HG02943 (cell line): ENCODE measurements around the gene ARAP3.

ENCODE experiments used
- ATAC-seq: cut with Tn5 transposase; IDR thresholded peaks from one replicate; pipeline ENCODE4 v1.9.1; 2021; ENCODE audit warnings: mild to moderate bottlenecking, low read depth, moderate library complexity; ENCODE audit not compliant: unreplicated experiment

ARAP3 gene

GRCh38 chr5:141647851-141648250, 34.2 kb downstream of the ARAP3 start:
- ATAC-seq: no peak

DNA sequence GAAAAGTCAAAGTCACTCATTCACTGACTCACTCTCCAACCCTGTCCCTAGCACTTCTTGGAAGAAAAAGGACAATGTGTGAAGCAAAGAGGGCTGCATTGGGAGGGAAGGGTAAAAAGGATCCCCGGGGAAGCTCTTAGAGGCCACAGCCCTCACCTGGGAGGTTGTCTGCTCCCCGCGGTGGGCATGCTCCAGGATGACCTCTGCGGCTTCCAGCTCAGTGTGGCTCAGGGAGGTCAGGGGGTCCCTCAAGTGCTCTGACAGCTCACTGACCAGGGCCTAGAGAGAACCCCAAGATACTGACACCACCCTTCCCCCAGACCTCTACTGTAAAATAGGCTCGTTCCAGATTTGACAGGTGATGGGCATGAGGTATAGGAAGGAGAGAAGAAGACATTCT, 34.8 kb downstream of the ARAP3 start:
- no peak for ATAC-seq

DNA sequence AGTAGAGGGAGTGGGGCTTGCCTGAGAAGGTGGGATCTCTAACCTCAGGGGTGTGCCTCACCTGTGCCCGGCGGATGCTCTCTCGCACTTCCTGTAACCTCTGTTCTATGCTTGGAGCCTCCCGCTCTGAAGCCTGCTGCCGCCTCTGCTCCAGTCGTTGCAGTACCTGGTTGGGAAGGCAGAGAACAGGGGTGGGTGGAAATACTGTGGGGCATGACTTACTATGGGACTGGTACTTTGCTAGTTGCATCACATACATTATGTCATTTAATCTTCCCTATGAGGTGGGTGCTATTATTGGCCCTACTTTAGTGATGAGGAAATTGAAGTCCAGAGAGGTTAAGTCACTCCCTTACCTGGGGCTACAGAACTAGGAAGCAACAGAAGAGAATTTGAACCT, 36.0 kb downstream of the ARAP3 start:
- ATAC-seq: no peak

DNA sequence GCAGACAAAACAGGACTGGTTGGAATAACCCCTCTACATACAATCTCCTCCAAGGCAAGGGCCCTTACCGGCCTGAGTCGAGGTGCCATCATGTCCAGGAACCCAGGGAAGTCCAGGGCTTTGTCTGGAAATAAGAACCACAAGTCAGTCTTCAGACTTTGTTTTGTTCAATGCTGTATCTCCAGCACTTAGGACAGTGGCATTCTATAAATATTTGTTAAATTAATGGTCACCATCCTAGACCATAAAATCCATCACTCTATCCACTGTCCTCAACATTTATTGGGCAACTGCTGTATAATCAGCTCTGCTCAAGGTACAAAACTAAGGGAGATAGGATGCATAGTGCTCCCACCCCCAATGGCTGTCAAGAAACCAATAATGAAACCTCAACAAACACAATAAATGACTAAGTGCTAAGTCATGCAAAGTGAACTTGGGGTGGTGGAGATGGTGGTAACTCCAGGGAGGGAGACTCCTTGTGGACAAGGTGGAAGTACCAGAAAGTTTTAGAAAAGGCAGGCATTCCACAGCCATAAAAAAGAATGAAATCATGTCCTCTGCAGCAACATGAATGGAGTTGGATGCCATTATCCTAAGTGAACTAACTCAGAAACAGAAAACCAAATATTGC, 40.3 kb downstream of the ARAP3 start:
- no peak for ATAC-seq

- no peak for ATAC-seq
Observed at GRCh38 chr5:141640698-141641097, 41.3 kb downstream of the ARAP3 start.

- no peak for ATAC-seq
Observed at GRCh38 chr5:141640051-141640415, 42.0 kb downstream of the ARAP3 start.

DNA sequence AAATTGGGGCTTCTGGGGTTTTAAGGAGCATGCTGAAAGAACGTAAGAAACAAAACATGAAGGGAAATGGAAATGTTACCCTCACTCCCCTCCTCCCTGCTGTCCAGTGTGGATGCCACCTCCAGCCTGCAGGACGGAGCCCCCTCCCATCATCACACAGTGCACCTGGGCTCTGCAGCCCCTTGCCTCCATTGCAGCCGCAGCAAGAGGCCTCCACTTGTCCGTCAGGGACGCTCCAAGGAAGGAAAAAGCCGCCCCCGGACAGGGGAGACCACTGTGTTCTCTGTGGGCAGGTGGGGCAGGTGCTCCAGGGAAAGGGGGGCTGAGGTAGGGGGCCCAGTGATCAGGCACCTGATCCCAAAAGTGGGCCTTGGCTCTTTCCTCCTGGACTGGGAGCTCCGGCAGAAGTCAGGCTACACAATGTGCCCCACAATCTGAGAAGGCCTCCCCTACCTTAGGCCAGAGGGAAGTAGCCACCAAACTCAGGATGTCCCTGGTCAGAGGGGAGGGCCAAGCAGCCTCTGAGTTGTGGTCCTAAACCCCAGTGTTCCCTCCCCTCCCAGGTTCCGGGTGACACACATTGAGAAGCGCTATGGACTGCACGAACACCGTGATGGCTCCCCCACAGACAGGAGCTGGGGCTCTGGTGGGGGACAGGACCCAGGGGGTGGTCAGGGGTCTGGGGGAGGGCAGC, 42.5 kb downstream of the ARAP3 start:
- ATAC-seq: no peak

DNA sequence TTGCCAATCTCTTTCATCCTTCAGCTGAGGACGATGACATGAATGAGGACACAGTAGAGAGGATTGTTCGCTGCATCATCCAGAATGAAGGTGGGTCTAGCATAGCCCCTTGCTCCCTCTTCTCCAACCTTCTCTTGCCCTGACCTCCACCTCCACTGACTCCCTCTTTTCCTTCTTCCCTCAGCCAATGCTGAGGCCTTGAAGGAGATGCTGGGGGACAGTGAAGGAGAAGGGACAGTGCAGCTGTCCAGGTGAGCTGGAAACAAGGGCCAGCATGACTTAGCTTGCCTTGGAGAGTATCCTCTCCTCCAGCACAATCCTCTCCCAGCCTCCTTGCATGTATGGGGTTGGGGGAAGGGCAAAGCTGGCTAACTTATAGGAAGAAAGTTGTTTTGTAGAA, 43.3 kb downstream of the ARAP3 start:
- ATAC-seq: no peak

- ATAC-seq: no peak
Observed at GRCh38 chr5:141637767-141638419, 44.1 kb downstream of the ARAP3 start.

- ATAC-seq: peak; percentile 35
Observed at GRCh38 chr5:141637123-141637766, 44.8 kb downstream of the ARAP3 start.

DNA sequence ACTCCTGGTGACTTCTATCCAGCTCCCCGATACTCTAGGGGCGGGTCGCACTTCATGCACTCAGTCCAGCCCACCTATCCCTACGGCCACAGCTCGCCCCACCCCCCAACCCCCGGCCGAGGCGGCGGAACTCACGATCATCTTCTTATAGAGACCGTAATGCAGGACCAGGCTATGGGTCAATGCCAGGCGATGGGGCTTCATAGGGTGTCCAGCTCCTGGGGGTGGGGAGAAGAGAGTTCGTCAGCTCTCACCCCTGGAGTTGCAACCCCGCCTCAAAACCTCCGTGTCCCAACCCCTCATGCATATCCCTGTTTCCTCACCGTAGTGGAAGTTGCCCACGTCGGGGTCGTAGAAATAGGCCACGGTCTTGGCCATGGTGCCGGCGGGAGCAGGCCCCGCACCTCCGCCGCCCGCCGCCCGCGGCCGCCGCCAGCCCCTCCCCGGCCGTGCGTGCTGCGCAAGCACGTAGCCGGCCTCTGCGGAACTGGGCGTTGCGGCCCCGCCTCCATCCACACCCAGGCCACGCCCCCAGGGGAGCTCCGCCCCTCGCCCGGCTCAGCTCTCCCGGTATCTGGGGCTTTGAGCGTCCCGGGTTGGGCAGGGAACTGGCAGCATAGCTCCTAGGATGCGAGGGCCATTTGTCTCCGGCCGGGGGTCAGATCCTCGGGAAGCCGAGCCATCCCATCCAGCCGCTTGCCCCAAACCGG, 45.5 kb downstream of the ARAP3 start, which contains the start of the genes HDAC3 and RELL2:
HDAC3 (minus strand) TSS at position 437 of the 710 bp plus-strand sequence; CDS start at position 378, 59 bp downstream.
RELL2 (plus strand) TSS at position 585 of the 710 bp plus-strand sequence. CDS start 1,229 bp downstream, outside the sequence.
- peak; percentile 70 for ATAC-seq

DNA sequence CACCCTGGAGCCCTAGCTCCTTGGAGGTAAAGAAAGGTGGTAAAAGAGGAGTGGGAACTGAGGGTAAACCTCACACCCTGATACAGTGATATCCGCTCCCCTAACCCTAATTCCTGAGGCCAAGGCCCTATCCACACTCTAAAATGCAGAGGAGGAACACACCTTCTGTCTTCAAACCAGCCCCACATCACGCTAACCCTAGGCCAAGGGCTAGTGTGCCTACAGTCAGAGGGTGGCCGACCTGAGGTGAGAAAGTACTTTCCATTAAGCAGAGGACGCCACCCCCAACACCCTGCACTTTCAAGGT, 46.0 kb downstream of the ARAP3 start:
- no peak for ATAC-seq

DNA sequence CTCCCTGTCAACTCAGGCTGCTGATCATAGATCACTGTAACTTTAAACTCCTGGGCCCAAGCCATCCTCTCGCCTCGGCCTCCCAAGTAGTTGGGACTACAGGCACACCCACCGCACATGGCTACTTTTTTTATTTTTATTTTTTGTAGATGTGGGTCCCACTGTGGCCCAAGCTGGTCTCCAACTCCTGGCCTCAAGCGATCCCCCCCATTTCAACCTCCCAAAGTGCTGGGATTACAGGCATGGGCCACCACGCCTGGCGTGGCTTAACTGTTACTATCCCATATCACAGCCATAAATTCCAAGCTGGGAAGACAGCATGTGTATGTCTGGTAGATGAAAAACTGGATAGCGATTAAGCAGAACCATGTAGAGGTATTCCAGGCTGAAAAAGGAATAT, 46.4 kb downstream of the ARAP3 start:
- ATAC-seq: no peak

DNA sequence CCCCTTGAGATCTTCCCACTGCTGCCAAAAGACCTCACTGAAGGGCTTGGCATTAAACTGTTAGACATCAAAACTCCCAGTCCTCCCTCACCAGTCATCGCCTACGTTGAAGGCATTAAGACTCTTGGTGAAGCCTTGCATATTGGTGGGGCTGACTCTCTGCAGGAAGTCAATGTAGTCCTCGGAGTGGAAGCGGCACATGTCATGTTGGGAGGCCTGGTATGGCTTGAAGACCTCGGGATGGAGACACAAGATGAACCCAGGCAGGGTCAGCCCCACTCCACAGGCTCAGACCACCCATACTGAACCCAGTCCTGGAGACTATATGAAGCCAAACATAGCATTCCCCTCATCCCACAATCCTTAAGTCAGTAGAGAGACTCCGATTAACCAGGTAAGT, 47.3 kb downstream of the ARAP3 start:
- ATAC-seq: no peak

DNA sequence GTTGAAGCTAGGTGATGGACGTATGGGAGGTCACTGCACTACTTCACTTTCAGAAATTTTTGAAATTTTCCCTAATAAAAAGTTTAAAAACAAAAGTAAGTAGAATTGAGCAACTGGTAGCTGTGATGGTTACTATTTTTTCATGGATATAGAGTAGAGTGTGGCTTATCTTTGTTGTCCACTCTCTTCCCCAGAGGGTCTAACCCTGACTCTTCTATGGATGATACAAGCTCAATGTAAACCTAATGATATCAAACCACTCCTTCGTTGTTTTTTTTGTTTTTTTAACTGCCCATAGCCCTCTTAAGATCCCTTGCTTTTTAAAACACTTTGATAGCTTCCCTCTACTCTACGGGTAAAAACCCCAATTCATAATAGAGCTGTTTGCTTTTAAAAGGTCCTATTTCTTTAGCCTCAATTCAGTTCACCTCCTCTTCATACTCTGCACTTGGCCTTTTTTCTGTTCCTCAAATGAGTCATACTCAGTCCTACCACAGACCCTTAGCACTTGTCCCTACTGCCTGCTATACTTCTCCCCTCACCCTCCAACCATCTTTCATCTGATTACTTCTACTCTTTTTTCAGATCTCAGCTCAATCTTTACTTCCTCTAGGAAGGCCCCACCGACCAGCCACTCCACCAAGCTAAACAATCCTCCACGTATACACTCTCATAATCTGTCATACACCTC, 48.0 kb downstream of the ARAP3 start:
- peak; percentile 46 for ATAC-seq

DNA sequence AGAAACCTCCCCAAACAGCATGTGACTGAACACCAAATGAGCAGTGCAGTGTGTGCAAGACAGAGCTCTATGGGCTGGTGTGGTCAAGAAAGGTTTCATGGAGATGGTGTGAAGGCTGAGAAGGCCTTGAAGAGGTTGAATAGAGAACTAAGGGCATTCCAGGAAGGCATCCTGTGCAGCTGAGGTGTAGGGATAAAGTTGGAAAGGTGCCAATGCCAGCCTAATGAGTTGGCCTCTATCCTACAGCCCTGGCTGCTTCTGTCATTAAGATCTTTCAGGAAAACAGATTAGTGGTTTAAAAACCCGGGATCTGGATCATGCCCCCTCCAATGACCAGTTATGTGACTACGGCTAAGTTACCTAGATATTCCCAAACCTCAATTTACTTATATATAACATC, 49.4 kb downstream of the ARAP3 start:
- no peak for ATAC-seq

DNA sequence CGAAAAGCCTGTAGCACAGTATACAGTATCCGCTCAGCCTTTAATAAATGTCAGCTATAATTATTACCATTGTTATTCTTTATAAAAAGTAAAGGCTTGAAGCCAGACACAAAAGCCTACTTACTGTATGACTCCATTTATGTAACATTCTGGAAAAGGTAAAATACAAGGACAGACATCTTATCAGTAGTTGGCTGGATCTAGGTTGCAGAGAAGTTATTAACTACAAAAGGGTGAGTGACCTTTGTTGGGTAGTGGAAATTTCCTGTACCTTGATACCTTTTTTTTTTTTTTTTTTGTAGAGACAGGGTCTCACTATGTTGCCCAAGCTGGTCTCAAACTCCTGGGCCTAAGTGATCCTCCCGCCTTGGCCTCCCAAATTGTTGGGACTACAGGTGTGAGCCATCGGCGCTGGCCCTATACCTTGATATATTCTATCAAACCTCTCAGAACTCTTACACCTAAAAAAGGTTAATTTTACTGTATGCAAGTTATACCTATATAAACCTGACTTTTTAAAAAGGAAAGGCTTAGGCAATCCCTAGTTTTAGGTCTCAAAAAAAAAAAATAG, 51.4 kb downstream of the ARAP3 start:
- no peak for ATAC-seq

GRCh38 chr5:141628175-141628788, 53.7 kb downstream of the ARAP3 start:
- no peak for ATAC-seq

DNA sequence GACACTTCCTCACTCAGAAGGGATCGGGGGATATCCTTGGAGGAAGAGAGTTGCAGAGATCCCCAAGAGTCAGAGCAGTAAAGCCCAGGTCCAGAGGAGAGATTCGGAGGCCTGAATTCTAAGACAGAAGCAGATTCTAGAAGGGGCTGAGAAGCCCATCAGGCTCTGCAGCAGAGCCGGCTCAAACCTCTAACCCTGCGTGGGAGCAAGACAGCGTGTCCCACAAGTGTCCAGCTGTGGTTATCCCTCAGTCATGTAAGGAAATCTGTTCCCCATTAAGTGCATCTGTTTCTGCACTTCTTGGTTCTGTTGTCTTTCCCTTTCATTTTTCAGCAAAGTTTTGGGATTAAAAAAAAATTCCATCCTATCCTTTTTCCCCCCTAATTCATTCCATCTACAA, 58.4 kb downstream of the ARAP3 start:
- ATAC-seq: no peak
